Spleen (tissue), 7 donors: ENCODE measurements around the gene IER5.

ENCODE experiments used
- CTCF ChIP-seq, 11 experiments: fragments of 200-600 bp in 7 of 11; fragments of 450-650 bp in 4 of 11; sonication (generic) in 4 of 11; IDR thresholded peaks in 8 of 11; conservative IDR thresholded peaks in 3 of 11; 1 replicate in 7 of 11; 2 replicates in 4 of 11; pipeline versions ENCODE4 v1.4.0 to v1.8.0; 2016 to 2021; ENCODE audit warnings: antibody characterized with exemption in 11 of 11, inconsistent platforms in 4 of 11, mild to moderate bottlenecking in 1 of 11
- POLR2A ChIP-seq, 3 donors: fragments of 450-650 bp; IDR thresholded peaks; one replicate each; pipeline ENCODE4 v1.5.1; 2017; ENCODE audit warnings: antibody characterized with exemption in 3 of 3, mild to moderate bottlenecking in 1 of 3
- POLR2AphosphoS5 ChIP-seq, 3 donors: sonication (generic); formaldehyde crosslinking; IDR thresholded peaks; one replicate each; pipeline ENCODE4 v1.5.1; 2017; ENCODE audit warnings: antibody characterized with exemption in 3 of 3
- donor health status: DM: no; HTN: no; CAD: no; lungs with moderate emphysema.
- donor health status: DM: no; HTN: no; CAD: no.
- donor health status: DM: no; HTN: no; CAD: no.

DNA sequence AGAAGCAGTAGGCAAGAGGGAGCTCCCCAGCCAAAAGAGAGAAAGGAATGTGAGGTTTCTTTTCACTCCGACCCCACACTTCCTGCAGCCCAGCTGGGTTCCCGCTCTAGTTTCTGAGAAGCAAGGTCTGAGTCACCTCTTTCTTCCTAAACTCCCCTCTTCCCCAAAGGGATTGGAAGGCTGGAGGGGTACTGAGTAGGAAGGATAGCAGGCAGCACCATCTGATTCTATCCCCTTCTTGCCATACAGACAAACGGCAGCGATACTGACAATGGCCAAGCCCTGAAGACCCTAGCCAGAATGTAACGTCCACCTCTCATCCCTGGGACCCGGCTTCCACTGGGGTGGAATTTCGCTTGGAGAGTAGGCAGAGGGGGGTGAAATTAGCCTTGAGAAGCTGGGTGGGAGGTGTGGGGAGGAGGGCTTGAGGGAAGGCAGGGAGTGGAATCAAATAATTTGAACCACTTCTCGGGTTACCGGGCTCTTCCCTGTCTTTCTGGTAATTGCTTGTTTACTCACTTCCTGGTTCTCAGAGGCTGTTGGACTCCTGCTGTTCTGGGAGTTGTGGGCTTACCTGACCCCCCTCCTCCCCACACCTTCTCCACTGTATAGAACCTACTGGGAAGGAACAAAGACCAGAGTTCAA lies 13.2 kb downstream of the IER5 start:
- TF ChIP-seq POLR2A (IDR thresholded peaks at IDR 0.05) (no peak), CTCF (IDR thresholded peaks at IDR 0.05 in 8 of 11, conservative IDR thresholded peaks at IDR 0.05 in 3 of 11) (no peak), POLR2AphosphoS5 (IDR thresholded peaks at IDR 0.05) (peak in 1 of 3 donors; percentile 15)
